ENCODE data around the gene SLC22A23. TPM values are rescaled to one million over a fixed set of nuclear protein-coding genes. Genes with fewer than 3 reads are reported as not detected.

SLC22A23 gene
- total RNA-seq, 4 donors from 2014 or later = 7.6 to 13.1 (median 9.5) TPM

DNA sequence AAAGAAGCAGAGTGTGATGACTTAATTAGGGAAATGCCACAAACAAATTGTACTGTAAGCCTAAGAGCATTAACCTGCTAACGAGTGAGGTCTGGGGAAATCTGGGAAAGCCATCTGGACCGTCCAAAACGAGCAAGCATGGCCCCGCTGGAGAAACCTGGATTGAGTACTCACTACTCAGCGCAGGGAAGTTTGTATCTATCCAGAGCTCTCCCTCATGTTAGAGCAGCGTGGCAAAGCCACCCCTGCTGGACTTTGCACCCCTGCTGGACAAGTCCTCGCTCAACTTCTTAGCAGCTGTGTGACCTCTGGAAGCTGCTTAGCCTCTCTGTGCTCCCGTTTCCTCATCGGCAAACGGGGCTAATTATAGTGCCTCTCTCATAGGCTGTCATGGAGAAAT, 160.8 kb downstream of the SLC22A23 start:
- DNase-seq (ENCODE audit: extremely low spot score) = no peak
- intact Hi-C loops (cut with DNase I) = no loop called here
- Histone ChIP-seq H3K27me3 (no peaks in the 10 kb centered on the region), H3K36me3 (peaks cover 0 to 14% (median 0%) of the 10 kb centered on the region in 4 donors), H3K9me3 (no peaks in the 10 kb centered on the region), H3K4me1 (no peaks in the 10 kb centered on the region), H3K27ac (replicated peaks in 1 of 4) (no peak overlapping the region), H3K4me3 (no peak overlapping the region)
- no peak for TF ChIP-seq EP300 (IDR thresholded peaks at IDR 0.05)
- no peak for TF ChIP-seq POLR2AphosphoS5 (IDR thresholded peaks at IDR 0.05)
- no peak for TF ChIP-seq POLR2A (IDR thresholded peaks at IDR 0.05; ENCODE audit: low read depth)
- TF ChIP-seq CTCF (IDR thresholded peaks at IDR 0.05) = no peak
- WGBS = 85% methylated on average over 10 of the region's 10 CpGs

DNA sequence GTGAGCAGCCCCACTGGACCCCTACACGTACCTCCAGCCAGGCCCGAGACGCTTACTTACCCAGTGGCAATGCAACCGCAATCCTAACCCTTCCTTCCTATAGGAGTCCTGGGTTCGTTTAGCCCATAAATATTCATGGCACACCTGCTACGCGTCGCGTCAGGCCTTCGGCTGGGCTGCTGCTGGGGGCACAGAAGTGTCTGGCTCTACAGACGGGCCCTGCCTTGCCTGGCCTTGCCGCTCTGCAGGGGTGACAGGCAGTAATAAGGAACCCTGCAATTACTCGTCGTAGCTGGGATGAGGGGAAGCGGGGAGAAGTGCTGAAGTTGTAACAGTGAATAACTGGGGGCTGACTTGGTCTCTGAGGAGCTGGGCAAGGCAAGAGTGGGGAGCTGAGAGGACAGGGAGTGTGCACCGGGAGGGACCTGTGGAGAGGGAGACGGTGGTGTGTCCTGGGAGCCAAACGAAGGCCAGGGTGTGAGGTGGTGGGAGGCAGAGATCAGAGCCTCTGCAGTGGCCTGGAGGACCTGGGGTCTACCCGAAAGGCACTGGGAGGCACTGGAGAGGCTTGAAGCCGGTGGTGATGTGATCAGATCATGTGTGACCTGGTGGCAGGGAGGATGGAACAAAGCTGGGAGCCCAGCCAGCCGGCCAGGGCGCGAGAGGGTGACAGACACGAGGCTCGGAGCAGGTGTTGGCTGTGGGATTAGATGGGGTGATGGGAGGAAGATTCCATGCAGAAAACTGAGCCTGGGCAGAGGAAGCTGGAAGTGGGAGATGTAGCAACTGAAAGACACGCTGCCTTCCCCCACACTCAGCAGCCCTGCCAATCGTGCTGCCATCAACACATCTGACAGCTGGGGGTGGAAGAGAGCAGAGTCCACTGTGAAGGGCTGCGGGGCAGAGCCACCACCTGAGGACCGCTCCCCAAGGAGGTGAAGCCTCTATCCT, 161.7 kb downstream of the SLC22A23 start:
- Histone ChIP-seq H3K9me3 (no peaks in the 10 kb centered on the region), H3K27me3 (no peaks in the 10 kb centered on the region), H3K4me1 (no peaks in the 10 kb centered on the region), H3K27ac (replicated peaks in 1 of 4) (no peak overlapping the region), H3K4me3 (no peak overlapping the region), H3K36me3 (peaks cover 0 to 14% (median 0%) of the 10 kb centered on the region in 4 donors)
- WGBS = 71% methylated on average over 29 of the region's 29 CpGs
- no peak for DNase-seq (ENCODE audit: extremely low spot score)
- TF ChIP-seq EP300 (IDR thresholded peaks at IDR 0.05) (no peak), POLR2A (IDR thresholded peaks at IDR 0.05; ENCODE audit: low read depth) (no peak), POLR2AphosphoS5 (IDR thresholded peaks at IDR 0.05) (no peak), CTCF (IDR thresholded peaks at IDR 0.05) (no peak)
- intact Hi-C loops (cut with DNase I) = no loop called here

- no peaks in the 10 kb centered on the region for H3K9me3 ChIP-seq
- intact Hi-C loops (cut with DNase I) = no loop called here
- TF ChIP-seq EP300 (IDR thresholded peaks at IDR 0.05) (no peak), POLR2A (IDR thresholded peaks at IDR 0.05; ENCODE audit: low read depth) (no peak), POLR2AphosphoS5 (IDR thresholded peaks at IDR 0.05) (no peak), CTCF (IDR thresholded peaks at IDR 0.05) (no peak)
- 92% methylated on average over 8 of the region's 8 CpGs for WGBS
- H3K27ac ChIP-seq (replicated peaks in 1 of 4) = no peak overlapping the region
- H3K4me3 ChIP-seq = no peak overlapping the region
- peaks cover 0 to 14% (median 0%) of the 10 kb centered on the region in 4 donors for H3K36me3 ChIP-seq
- H3K27me3 ChIP-seq = no peaks in the 10 kb centered on the region
- H3K4me1 ChIP-seq = peaks cover 0 to 1% (median 0%) of the 10 kb centered on the region in 4 donors
- no peak for DNase-seq (ENCODE audit: extremely low spot score)
Measured at GRCh38 chr6:3294396-3294795, 162.5 kb downstream of the SLC22A23 start.

DNA sequence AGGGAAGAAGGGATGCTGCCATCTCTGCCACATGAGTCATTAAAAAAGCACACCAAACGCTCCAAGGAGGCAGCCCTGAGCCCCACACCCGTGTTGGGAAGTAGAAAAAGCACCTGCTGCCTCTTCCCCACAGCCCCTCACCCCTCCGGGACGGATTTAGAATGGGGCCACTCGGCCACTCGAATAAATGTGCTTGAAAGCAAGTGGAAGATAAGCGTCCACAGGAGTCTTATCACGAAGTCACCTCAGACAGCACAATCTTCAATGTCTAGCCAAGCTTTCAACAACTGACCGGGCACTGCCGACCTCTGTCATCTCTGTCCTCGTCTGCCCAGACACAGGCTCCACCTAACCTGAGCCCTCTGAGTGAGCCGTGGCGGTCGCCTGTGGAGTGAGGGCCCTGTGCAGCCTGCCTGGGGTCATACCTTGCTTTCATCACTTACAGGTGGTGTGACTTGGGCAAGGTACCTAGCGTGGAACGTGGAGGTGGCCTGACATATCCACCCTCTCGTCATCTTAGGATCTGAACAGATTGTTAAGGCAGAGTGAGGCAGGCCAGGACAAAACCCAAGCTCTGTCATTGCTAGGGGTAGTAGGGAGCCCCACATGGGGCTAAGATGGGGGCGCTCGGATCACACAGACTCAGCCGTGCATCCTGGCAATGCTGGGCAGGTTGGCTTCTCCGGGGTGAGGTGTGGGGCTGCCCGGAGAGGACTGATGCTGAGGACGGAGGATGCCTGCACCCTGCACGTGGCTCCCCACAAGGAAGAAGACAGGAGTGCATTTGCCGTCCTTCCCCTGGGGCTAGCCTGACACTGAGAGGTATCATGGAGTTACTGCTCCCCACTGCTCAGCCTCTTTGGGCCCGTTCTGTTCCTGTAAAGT, 163.3 kb downstream of the SLC22A23 start:
- 90% methylated on average over 18 of the region's 26 CpGs for whole genome bisulfite sequencing
- TF ChIP-seq POLR2AphosphoS5 (IDR thresholded peaks at IDR 0.05) = no peak
- no peak for TF ChIP-seq EP300 (IDR thresholded peaks at IDR 0.05)
- TF ChIP-seq POLR2A (IDR thresholded peaks at IDR 0.05; ENCODE audit: low read depth) = no peak
- TF ChIP-seq CTCF (IDR thresholded peaks at IDR 0.05) = no peak
- H3K36me3 ChIP-seq = peaks cover 0 to 14% (median 0%) of the 10 kb centered on the region in 4 donors
- H3K4me3 ChIP-seq = no peak overlapping the region
- DNase-seq (ENCODE audit: extremely low spot score) = no peak
- H3K4me1 ChIP-seq = peaks cover 0 to 5% (median 1%) of the 10 kb centered on the region in 4 donors
- no peaks in the 10 kb centered on the region for H3K9me3 ChIP-seq
- no peak overlapping the region for H3K27ac ChIP-seq (replicated peaks in 1 of 4)
- H3K27me3 ChIP-seq = no peaks in the 10 kb centered on the region
- intact Hi-C loops (cut with DNase I) = no loop called here

All from esophagus muscularis mucosa (tissue), 4 donors.